Astrocyte (in vitro differentiated cells and primary cell): ENCODE measurements around the gene MYO1E. TPM values are rescaled to one million over a fixed set of nuclear protein-coding genes. Genes with fewer than 3 reads are reported as not detected.
A peak's percentile ranks its signal among the peaks of the same experiment; 100 is the strongest.

ENCODE experiments used
- DNase-seq: peaks from one replicate; pipeline ENCODE4 v3.0.0-alpha.2; 2010; ENCODE audit warnings: low read depth
- FAIRE-seq: peaks from 2 replicates; lab custom pipeline; 2011; peaks lifted over from hg19 to GRCh38; lab: Jason Lieb, UNC
- H2AFZ ChIP-seq: 2 replicates; pipeline ENCODE4 v1.6.0; 2012; ENCODE audit warnings: low read depth, low read length, inconsistent platforms
- H3K27ac ChIP-seq: 2 replicates; pipeline ENCODE4 v1.5.1; 2011; ENCODE audit warnings: low read depth, low read length, inconsistent platforms
- H3K27me3 ChIP-seq: 2 replicates; pipeline ENCODE4 v1.6.0; 2011; ENCODE audit warnings: low read length, inconsistent platforms; ENCODE audit not compliant: insufficient read depth
- H3K36me3 ChIP-seq: 2 replicates; pipeline ENCODE4 v1.5.1; 2011; ENCODE audit warnings: low read length, inconsistent platforms; ENCODE audit not compliant: insufficient read depth
- H3K4me1 ChIP-seq: 2 replicates; pipeline ENCODE4 v1.5.1; 2011; ENCODE audit warnings: low read length, inconsistent platforms; ENCODE audit not compliant: insufficient read depth
- H3K4me2 ChIP-seq: 2 replicates; pipeline ENCODE4 v1.6.0; 2012; ENCODE audit warnings: low read length, inconsistent platforms
- H3K4me3 ChIP-seq: 2 replicates; pipeline ENCODE4 v1.5.1; 2011; ENCODE audit warnings: low read depth, mild to moderate bottlenecking, low read length, inconsistent platforms; ENCODE audit not compliant: insufficient read depth
- H3K79me2 ChIP-seq: 2 replicates; pipeline ENCODE4 v1.6.0; 2012; ENCODE audit warnings: mild to moderate bottlenecking, low read length, inconsistent platforms; ENCODE audit not compliant: insufficient read depth
- H3K9ac ChIP-seq: 2 replicates; pipeline ENCODE4 v1.6.0; 2012; ENCODE audit warnings: mild to moderate bottlenecking, low read length, inconsistent platforms
- H3K9me3 ChIP-seq: 2 replicates; pipeline ENCODE4 v1.5.1; 2012; ENCODE audit warnings: low read depth, mild to moderate bottlenecking, low read length, inconsistent platforms; ENCODE audit not compliant: insufficient read depth
- H4K20me1 ChIP-seq: 2 replicates; pipeline ENCODE4 v1.6.0; 2012; ENCODE audit warnings: low read length, inconsistent platforms; ENCODE audit not compliant: insufficient read depth
- H3K27ac Mint-ChIP-seq: one replicate; pipeline ENCODE4 v1.8.0; 2021; ENCODE audit warnings: mild to moderate bottlenecking, mixed read lengths; ENCODE audit not compliant: unreplicated experiment
- H3K27me3 Mint-ChIP-seq: one replicate; pipeline ENCODE4 v1.8.0; 2021; ENCODE audit warnings: low read depth, mixed read lengths; ENCODE audit not compliant: unreplicated experiment
- H3K36me3 Mint-ChIP-seq: one replicate; pipeline ENCODE4 v1.8.0; 2021; ENCODE audit warnings: low read depth, mixed read lengths; ENCODE audit not compliant: unreplicated experiment
- H3K4me1 Mint-ChIP-seq: one replicate; pipeline ENCODE4 v1.8.0; 2021; ENCODE audit warnings: low read depth, mixed read lengths; ENCODE audit not compliant: unreplicated experiment
- H3K4me3 Mint-ChIP-seq: one replicate; pipeline ENCODE4 v1.8.0; 2021; ENCODE audit warnings: mild to moderate bottlenecking, moderate library complexity, mixed read lengths; ENCODE audit not compliant: unreplicated experiment
- H3K9me3 Mint-ChIP-seq: one replicate; pipeline ENCODE4 v1.8.0; 2021; ENCODE audit warnings: mild to moderate bottlenecking, mixed read lengths; ENCODE audit not compliant: unreplicated experiment
- EZH2 ChIP-seq: IDR thresholded peaks from 2 replicates; pipeline ENCODE4 v1.6.1; 2012; ENCODE audit warnings: mild to moderate bottlenecking, low read length, inconsistent platforms; ENCODE audit not compliant: insufficient read depth
- total RNA-seq: library from RNA; stranded (reverse); gene quantifications from 2 replicates; pipeline ENCODE4 v1.2.1, GENCODE V29; 2021
- TF ChIP-seq, protein P1 (sequence below): IDR thresholded peaks from 2 replicates; pipeline ENCODE4 v1.5.1; 2011; ENCODE audit warnings: low read depth, mild to moderate bottlenecking, inconsistent platforms, low read length, moderate library complexity; ENCODE audit not compliant: insufficient read depth

The MYO1E gene
- total RNA-seq, 1 donor from 2014 or later: 227 TPM

DNA sequence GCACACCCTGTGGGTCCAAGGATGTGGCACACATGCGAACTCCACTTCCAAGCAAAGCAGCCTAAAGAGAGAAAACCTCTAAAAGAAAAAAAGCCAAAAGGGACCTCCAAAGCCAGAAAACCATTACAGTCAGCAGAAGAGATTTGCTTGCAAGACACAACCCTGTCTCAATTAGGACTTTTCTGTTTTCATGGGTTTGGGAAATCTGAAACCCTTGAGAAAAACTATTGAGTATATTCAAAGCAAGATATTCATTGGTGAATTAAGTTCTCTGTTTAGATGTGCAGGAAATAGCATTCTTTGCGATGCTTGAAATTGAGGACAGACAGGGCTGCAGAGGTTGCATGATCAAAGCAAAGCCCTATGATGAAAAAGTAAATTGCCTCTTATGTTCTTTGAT is 176.3 kb downstream of the MYO1E start:
- FAIRE-seq (no peak), DNase-seq (no peak)
- peaks cover 23% of the 10 kb centered on the region for H3K4me1 ChIP-seq
- H3K9me3 ChIP-seq: no peaks in the 10 kb centered on the region
- Mint-ChIP-seq H3K9me3 (no peaks in the 10 kb centered on the region), H3K4me1 (peaks cover 18% of the 10 kb centered on the region), H3K27ac (no peak overlapping the region), H3K27me3 (no peaks in the 10 kb centered on the region), H3K4me3 (no peak overlapping the region), H3K36me3 (peaks cover 43% of the 10 kb centered on the region)
- no peak overlapping the region for H3K27ac ChIP-seq
- H3K27me3 ChIP-seq: no peaks in the 10 kb centered on the region
- no peak overlapping the region for H3K4me3 ChIP-seq
- no peaks in the 10 kb centered on the region for H3K79me2 ChIP-seq
- no peak overlapping the region for H3K9ac ChIP-seq
- no peak overlapping the region for H3K4me2 ChIP-seq
- peaks cover 3% of the 10 kb centered on the region for H4K20me1 ChIP-seq
- no peak overlapping the region for H2AFZ ChIP-seq
- TF ChIP-seq EZH2: no peak
- TF ChIP-seq, protein P1, sequence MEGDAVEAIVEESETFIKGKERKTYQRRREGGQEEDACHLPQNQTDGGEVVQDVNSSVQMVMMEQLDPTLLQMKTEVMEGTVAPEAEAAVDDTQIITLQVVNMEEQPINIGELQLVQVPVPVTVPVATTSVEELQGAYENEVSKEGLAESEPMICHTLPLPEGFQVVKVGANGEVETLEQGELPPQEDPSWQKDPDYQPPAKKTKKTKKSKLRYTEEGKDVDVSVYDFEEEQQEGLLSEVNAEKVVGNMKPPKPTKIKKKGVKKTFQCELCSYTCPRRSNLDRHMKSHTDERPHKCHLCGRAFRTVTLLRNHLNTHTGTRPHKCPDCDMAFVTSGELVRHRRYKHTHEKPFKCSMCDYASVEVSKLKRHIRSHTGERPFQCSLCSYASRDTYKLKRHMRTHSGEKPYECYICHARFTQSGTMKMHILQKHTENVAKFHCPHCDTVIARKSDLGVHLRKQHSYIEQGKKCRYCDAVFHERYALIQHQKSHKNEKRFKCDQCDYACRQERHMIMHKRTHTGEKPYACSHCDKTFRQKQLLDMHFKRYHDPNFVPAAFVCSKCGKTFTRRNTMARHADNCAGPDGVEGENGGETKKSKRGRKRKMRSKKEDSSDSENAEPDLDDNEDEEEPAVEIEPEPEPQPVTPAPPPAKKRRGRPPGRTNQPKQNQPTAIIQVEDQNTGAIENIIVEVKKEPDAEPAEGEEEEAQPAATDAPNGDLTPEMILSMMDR: no peak
- H3K36me3 ChIP-seq: peaks cover 36% of the 10 kb centered on the region

DNA sequence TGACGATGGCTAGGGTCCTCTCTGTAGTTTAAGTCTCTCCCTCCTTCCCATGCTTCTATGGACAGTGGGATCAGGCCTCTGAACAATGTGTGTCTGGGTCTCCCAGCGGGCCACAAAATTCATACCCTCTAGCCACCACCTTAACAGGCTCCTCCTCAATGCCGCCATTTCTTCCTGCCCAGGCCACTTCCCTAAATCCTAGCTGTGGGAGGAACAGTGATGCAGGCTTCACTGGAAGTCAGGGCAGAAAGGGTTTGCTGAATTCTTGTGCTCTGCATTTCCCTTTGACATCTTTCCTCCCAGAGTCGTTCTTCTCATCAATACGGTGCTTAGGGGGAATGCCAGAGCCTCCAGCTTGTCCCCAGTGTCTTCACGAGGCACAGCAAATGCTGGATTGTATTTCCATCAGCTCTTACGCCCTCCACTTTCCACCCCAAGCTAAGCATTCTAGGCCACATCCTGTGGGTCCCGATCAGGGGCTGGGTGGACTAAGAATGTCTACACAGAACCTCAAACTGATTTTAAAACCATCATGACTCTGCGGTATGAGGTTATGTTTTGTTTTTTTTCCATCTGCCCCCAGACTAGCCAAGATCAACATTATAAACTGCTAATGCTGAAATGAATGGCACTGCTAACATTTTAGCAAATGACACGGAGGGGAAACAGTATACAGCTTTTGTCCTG is 177.9 kb downstream of the MYO1E start:
- H3K36me3 Mint-ChIP-seq: peaks cover 48% of the 10 kb centered on the region
- peaks cover 3% of the 10 kb centered on the region for H4K20me1 ChIP-seq

More for the DNA sequence above, 177.9 kb downstream of the MYO1E start:
- peaks cover 20% of the 10 kb centered on the region for H3K4me1 Mint-ChIP-seq
- FAIRE-seq (no peak), DNase-seq (peak; percentile 22)
- H3K9me3 Mint-ChIP-seq: no peaks in the 10 kb centered on the region
- Histone ChIP-seq H2AFZ (no peak overlapping the region), H3K4me3 (no peak overlapping the region), H3K4me1 (peaks cover 25% of the 10 kb centered on the region), H3K27ac (no peak overlapping the region), H3K4me2 (no peak overlapping the region), H3K27me3 (no peaks in the 10 kb centered on the region), H3K9me3 (no peaks in the 10 kb centered on the region), H3K36me3 (peaks cover 37% of the 10 kb centered on the region), H3K9ac (no peak overlapping the region), H3K79me2 (no peaks in the 10 kb centered on the region)
- TF ChIP-seq, protein P1: no peak
- no peak for TF ChIP-seq EZH2
- no peak overlapping the region for H3K4me3 Mint-ChIP-seq
- no peaks in the 10 kb centered on the region for H3K27me3 Mint-ChIP-seq
- H3K27ac Mint-ChIP-seq: no peak overlapping the region
